MCF 10A (cell line): ENCODE results near the gene OPCML. TPM values are rescaled to one million over a fixed set of nuclear protein-coding genes. Genes with fewer than 3 reads are reported as not detected.

ENCODE experiments used
- BruUV-seq: library from RNA; stranded (reverse); fragments of 400-500 nt; replicated peaks from 2 replicates; lab custom pipeline; 2021; lab: Mats Ljungman, UMichigan
- CTCF ChIA-PET: fragments of 300-600 bp; sonication (Branson Sonifier 250); formaldehyde crosslinking; extraction: SDS; loops from one replicate; lab custom pipeline; 2021; ENCODE audit warnings: antibody characterized with exemption, inconsistent platforms; lab: Yijun Ruan, JAX
- POLR2A ChIA-PET: fragments of 300-600, 350-650 bp; sonication (Branson Sonifier 250); formaldehyde crosslinking; extraction: SDS; loops from one replicate; lab custom pipeline; 2020; ENCODE audit warnings: antibody characterized with exemption, inconsistent platforms; lab: Yijun Ruan, JAX
- DNase-seq: peaks from one replicate; pipeline ENCODE4 v3.0.0-alpha.2; 2018; ENCODE audit not compliant: unreplicated experiment
- H3K27ac Mint-ChIP-seq: one replicate; pipeline ENCODE4 v1.8.0; 2022; ENCODE audit warnings: mild to moderate bottlenecking, low read depth, mixed read lengths; ENCODE audit not compliant: unreplicated experiment
- H3K27me3 Mint-ChIP-seq: one replicate; pipeline ENCODE4 v1.8.0; 2022; ENCODE audit warnings: mixed read lengths; ENCODE audit not compliant: insufficient read depth, unreplicated experiment
- H3K36me3 Mint-ChIP-seq: one replicate; pipeline ENCODE4 v1.8.0; 2022; ENCODE audit warnings: mild to moderate bottlenecking, moderate library complexity, mixed read lengths; ENCODE audit not compliant: insufficient read depth, unreplicated experiment
- H3K4me1 Mint-ChIP-seq: one replicate; pipeline ENCODE4 v1.8.0; 2022; ENCODE audit warnings: mixed read lengths; ENCODE audit not compliant: insufficient read depth, unreplicated experiment
- H3K4me3 Mint-ChIP-seq: one replicate; pipeline ENCODE4 v1.8.0; 2022; ENCODE audit warnings: mild to moderate bottlenecking, moderate library complexity, mixed read lengths; ENCODE audit not compliant: unreplicated experiment
- H3K9me3 Mint-ChIP-seq: one replicate; pipeline ENCODE4 v1.8.0; 2022; ENCODE audit warnings: mixed read lengths; ENCODE audit not compliant: unreplicated experiment
- CTCF ChIP-seq: fragments of 200-600 bp; IDR thresholded peaks from one replicate; pipeline ENCODE4 v1.8.0; 2022; ENCODE audit warnings: antibody characterized with exemption, mild to moderate bottlenecking; ENCODE audit not compliant: unreplicated experiment
- intact Hi-C: fragments of 100-400 bp; cut with micrococcal nuclease; formaldehyde crosslinking; loops from 2 replicates; pipeline ENCODE4 v1.14.1; 2022
- total RNA-seq: library from RNA; stranded (reverse); gene quantifications from 2 replicates; pipeline ENCODE4 v1.2.3, GENCODE V29; 2022

OPCML gene
- total RNA-seq, 1 experiment from 2014 or later = not detected

GRCh38 chr11:133038850-133039249 is 493.5 kb downstream of the OPCML start:
- intact Hi-C loops = no loop called here
- POLR2A ChIA-PET = no interaction called here
- Mint-ChIP-seq H3K9me3 (peaks cover 35% of the 10 kb centered on the region), H3K36me3 (no peaks in the 10 kb centered on the region), H3K4me1 (no peaks in the 10 kb centered on the region), H3K27me3 (no peaks in the 10 kb centered on the region), H3K4me3 (no peak overlapping the region), H3K27ac (no peak overlapping the region)
- no peak for DNase-seq
- CTCF ChIA-PET = interaction anchor here (0.6 kb wide), 1 partner anchor 31 kb away, joined by 3 read pairs; no protein-coding TSS in a partner anchor
- no peak for TF ChIP-seq CTCF
- no TSS peak for BruUV-seq

DNA sequence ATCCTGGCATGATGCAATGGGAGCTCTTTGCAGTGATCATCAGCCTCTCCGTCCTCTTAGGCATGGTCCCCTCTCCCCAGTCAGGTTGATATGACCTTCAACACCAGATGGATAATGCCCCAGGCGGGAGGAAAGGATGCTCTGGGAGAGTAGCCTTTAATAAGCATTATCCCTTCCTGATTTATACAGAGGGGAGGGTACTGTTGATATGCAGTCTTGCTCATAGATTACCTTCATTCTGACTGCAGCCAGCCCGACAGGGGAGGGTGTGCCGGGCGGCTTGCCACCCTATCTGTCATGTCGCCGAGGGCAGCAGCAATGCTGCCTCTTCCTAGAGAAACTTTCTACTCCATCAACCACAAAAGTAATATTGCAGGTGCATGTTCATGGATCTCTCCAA is 497.4 kb downstream of the OPCML start:
- no TSS peak for BruUV-seq
- Mint-ChIP-seq H3K27me3 (no peaks in the 10 kb centered on the region), H3K4me1 (no peaks in the 10 kb centered on the region), H3K4me3 (no peak overlapping the region), H3K9me3 (peaks cover 20% of the 10 kb centered on the region), H3K27ac (no peak overlapping the region), H3K36me3 (peaks cover 6% of the 10 kb centered on the region)
- no peak for TF ChIP-seq CTCF
- POLR2A ChIA-PET = no interaction called here
- CTCF ChIA-PET = no interaction called here
- intact Hi-C loops = no loop called here
- DNase-seq = no peak

GRCh38 chr11:133029107-133029506 is 503.2 kb downstream of the OPCML start:
- POLR2A ChIA-PET = no interaction called here
- BruUV-seq = no TSS peak

DNA sequence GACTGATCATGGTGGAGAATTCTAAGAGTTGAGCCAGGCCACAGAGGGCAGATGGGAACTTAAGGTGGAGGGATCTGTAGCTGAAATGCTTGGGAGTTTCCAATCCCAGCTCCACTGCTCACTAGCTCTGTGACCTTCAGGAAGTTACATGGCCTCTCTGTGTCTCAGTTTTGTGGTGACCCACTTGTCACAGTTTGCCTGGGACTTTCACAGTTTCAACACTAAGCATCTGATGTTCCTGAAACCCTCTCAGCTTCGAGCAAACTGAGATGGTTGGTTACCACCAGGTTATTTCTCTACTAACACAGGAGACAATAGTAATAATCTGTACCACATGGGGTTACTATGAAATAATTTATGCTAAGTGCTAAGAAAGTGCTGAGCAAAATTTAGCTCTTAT is 505.3 kb downstream of the OPCML start:
- DNase-seq = no peak
- Mint-ChIP-seq H3K4me3 (no peak overlapping the region), H3K36me3 (peaks cover 2% of the 10 kb centered on the region), H3K27me3 (no peaks in the 10 kb centered on the region), H3K27ac (no peak overlapping the region), H3K4me1 (no peaks in the 10 kb centered on the region), H3K9me3 (peaks cover 32% of the 10 kb centered on the region)
- intact Hi-C loops = no loop called here
- CTCF ChIA-PET = no interaction called here
- no peak for TF ChIP-seq CTCF
- POLR2A ChIA-PET = no interaction called here
- BruUV-seq = no TSS peak

More at GRCh38 chr11:133029107-133029506, 503.2 kb downstream of the OPCML start:
- Mint-ChIP-seq H3K27ac (no peak overlapping the region), H3K27me3 (no peaks in the 10 kb centered on the region), H3K4me3 (no peak overlapping the region), H3K4me1 (no peaks in the 10 kb centered on the region), H3K9me3 (peaks cover 12% of the 10 kb centered on the region), H3K36me3 (peaks cover 6% of the 10 kb centered on the region)
- no peak for DNase-seq
- intact Hi-C loops = no loop called here
- CTCF ChIA-PET = no interaction called here
- TF ChIP-seq CTCF = no peak
